HL-60 (cell line): ENCODE data around the gene M1AP.
A peak's percentile ranks its signal among the peaks of the same experiment; 100 is the strongest.

Experiments
- DNase-seq, 2 experiments: peaks; one replicate each; pipeline ENCODE4 v3.0.0-alpha.2; 2010 to 2020; ENCODE audit warnings: low read depth in 1 of 2, low spot score in 1 of 2
- H3K27ac ChIP-seq: fragments of 250-450 bp; sonication (Bioruptor Pico); replicated peaks from 2 replicates; pipeline ENCODE4 v1.5.1; 2020; ENCODE audit warnings: mild to moderate bottlenecking, moderate library complexity
- H3K27me3 ChIP-seq: fragments of 250-450 bp; sonication (Bioruptor Pico); 2 replicates; pipeline ENCODE4 v1.5.1; 2021; ENCODE audit warnings: mild to moderate bottlenecking, moderate library complexity; ENCODE audit not compliant: insufficient read depth, poor library complexity, severe bottlenecking
- H3K4me3 ChIP-seq: replicated peaks from 2 replicates; pipeline ENCODE4 v1.5.1; 2011; ENCODE audit warnings: mild to moderate bottlenecking, control low read depth, low read length; ENCODE audit not compliant: insufficient read depth
- GABPA ChIP-seq: IDR thresholded peaks from 2 replicates; pipeline ENCODE4 v1.6.1; 2012; ENCODE audit warnings: low read depth
- POLR2AphosphoS5 ChIP-seq: IDR thresholded peaks from 2 replicates; pipeline ENCODE4 v1.6.1; 2012; ENCODE audit warnings: low read depth
- REST ChIP-seq: IDR thresholded peaks from 2 replicates; pipeline ENCODE4 v1.6.1; 2012; ENCODE audit warnings: low read depth; ENCODE audit not compliant: insufficient replicate concordance
- SPI1 ChIP-seq: IDR thresholded peaks from 2 replicates; pipeline ENCODE4 v1.6.1; 2012; ENCODE audit warnings: low read depth, mild to moderate bottlenecking, borderline replicate concordance
- TF ChIP-seq, protein P1 (sequence below): IDR thresholded peaks from one replicate; pipeline ENCODE4 v1.5.1; 2011; ENCODE audit warnings: low read length, control low read depth, inconsistent platforms; ENCODE audit not compliant: insufficient read depth

The M1AP gene

DNA sequence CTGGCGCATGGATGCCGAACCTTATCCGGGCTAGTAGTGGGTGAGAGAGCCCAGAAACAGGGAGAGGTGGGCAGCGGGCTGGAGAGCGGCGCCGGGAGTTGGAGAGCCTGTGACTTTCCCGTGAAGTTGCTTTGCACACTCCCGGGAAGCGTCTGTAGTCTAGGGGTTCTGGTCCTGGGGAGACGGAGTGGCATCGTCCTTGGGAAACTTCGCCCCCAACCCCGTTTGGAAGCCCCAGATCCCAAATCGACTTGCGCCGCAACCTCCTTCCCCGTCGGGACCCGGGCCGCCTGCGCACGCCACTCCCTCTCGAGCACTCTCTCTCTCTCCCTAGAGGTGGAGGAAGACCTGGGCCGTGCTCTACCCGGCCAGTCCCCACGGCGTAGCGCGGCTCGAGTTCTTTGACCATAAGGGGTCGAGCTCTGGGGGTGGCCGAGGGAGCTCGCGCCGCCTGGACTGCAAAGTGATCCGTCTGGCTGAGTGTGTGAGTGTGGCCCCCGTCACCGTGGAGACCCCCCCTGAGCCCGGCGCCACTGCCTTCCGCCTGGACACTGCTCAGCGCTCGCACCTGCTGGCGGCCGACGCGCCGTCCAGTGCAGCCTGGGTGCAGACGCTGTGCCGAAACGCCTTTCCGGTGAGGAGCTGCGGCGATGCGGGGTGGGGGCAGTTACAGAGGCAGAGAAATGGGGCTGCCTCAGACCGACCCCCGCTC, 93.2 kb downstream of the M1AP start:
- peak overlapping the region; percentile 84 for H3K4me3 ChIP-seq
- TF ChIP-seq GABPA: no peak
- TF ChIP-seq SPI1: no peak
- TF ChIP-seq REST: peak; percentile 16
- peak; percentile 39; the same call in 1 of the 2 replicates for TF ChIP-seq POLR2AphosphoS5
- H3K27me3 ChIP-seq: no peaks in the 10 kb centered on the region
- peak; percentile 47 to 67 for DNase-seq
- H3K27ac ChIP-seq: peak overlapping the region; percentile 94

DNA sequence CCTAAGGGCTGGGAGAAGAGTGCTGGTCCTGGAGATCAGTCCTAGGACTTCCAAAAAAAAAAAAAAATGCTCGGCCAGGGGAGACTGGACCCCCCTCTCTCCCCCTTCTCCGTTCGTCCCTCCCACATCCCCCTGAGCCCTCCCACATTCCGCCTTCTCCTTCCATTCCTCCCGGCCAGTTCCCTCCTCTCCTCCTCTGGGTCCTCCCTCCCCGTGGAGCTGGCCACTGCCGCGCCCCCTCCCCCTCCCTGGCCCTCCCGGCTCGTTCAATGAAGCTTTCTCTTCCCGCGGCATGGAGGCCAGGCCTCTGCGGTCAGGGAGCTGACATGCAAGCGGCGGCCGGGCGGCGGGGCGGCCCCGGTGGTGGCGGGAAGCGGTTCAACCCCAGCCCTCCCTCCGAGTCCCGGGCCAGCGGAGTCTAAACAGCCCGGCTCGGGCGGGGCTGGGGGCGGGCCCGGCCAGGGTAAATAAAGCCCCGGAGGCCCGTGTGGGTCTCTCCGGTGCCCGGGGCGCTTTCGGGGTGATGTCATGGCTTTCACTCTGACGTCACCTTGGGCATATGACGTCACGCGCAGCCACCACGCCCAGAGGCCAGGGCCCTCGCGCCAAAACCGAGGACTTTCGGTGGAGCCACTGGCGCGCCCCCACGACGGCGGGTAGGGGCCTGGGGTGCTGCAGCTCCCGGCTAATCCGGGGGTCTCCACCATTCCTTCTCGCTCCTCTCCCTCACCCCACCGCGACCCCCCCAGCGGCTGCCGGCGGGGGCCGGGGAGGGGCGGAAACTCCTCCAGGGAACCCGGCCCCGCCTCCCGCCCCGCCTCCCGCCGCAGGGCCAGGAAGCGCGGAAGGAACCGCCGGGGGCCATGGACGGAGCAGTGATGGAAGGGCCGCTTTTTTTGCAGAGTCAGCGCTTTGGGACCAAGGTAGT, 94.0 kb downstream of the M1AP start, which contains the start of the genes DOK1 and LOXL3:
DOK1 (plus strand) TSS at position 829 of the 928 bp plus-strand sequence; CDS start at position 864, 35 bp downstream.
LOXL3 (minus strand) TSS at position 51 of the 928 bp plus-strand sequence. CDS start 1,308 bp downstream, outside the sequence.
- TF ChIP-seq REST: no peak
- TF ChIP-seq, protein P1, sequence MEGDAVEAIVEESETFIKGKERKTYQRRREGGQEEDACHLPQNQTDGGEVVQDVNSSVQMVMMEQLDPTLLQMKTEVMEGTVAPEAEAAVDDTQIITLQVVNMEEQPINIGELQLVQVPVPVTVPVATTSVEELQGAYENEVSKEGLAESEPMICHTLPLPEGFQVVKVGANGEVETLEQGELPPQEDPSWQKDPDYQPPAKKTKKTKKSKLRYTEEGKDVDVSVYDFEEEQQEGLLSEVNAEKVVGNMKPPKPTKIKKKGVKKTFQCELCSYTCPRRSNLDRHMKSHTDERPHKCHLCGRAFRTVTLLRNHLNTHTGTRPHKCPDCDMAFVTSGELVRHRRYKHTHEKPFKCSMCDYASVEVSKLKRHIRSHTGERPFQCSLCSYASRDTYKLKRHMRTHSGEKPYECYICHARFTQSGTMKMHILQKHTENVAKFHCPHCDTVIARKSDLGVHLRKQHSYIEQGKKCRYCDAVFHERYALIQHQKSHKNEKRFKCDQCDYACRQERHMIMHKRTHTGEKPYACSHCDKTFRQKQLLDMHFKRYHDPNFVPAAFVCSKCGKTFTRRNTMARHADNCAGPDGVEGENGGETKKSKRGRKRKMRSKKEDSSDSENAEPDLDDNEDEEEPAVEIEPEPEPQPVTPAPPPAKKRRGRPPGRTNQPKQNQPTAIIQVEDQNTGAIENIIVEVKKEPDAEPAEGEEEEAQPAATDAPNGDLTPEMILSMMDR: no peak
- TF ChIP-seq SPI1: no peak
- no peak for TF ChIP-seq GABPA
- 0 out of 2 replicates have a peak, but pooled peaks have one; percentile 17 for TF ChIP-seq POLR2AphosphoS5
- DNase-seq: peak; percentile 65 to 86
- H3K27ac ChIP-seq: peak within 1 kb of the TSS; percentile 94
- no peaks in the 10 kb centered on the region for H3K27me3 ChIP-seq
- H3K4me3 ChIP-seq: peak within 1 kb of the TSS; percentile 84

DNA sequence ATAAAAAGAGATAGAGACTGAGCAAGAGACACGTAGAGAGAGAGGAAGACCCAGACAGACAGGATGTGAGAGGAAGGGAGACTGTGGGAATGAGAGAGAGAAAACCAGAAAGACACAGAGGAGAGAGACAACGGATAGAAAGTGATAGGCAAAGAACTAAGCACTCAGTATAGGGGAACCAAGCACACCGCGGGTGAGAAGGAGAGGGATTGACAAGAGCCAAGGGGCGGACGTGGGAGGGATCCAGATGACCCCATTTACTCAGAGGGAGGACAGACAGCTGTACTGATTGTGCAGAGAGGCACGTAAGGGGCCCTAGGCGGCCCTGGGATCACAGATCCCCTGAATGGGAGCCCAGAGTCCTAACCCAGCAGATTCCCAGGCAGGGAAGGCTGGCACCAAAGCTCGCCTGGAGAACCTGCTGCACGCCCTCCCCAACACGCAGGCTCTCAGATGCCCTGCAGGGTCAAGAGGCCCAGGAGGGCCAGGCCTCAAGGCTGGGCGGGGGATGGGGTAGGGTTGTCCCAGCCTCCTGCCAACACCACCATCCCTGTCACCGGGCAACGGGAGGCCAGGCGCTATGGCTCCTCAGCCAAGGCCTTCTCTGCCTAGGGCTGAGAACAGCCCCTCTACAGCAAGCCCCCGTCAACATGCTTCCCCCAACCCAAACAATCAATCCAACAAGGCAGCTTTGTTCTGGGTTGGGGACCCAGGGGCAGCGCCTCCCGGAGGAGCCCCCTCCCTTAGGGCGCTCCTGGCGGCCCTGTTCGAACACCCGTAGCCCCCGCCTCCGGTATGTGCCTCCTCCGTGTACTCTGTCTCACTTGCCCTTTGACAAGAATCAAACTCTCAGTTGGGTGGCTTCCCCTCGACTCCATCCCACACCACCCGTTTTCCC, 95.0 kb downstream of the M1AP start:
- DNase-seq: no peak
- no peak overlapping the region; the same call in 1 of the 2 replicates for H3K4me3 ChIP-seq
- TF ChIP-seq REST: no peak
- no peak for TF ChIP-seq SPI1
- TF ChIP-seq, protein P1: no peak
- no peak for TF ChIP-seq GABPA
- TF ChIP-seq POLR2AphosphoS5: no peak
- H3K27ac ChIP-seq: peak overlapping the region; percentile 94
- H3K27me3 ChIP-seq: no peaks in the 10 kb centered on the region
